Upper lobe of left lung (tissue), 6 donors: ENCODE measurements around the gene TOMM6. TPM values are rescaled to one million over a fixed set of nuclear protein-coding genes. Genes with fewer than 3 reads are reported as not detected.

ENCODE experiments used
- ATAC-seq, 2 donors: fragments of 200-7000 bp; cut with Tn5 transposase; one replicate each; pipeline ENCODE4 v1.9.1; 2022; ENCODE audit warnings: mild to moderate bottlenecking in 2 of 2, moderate library complexity in 2 of 2; ENCODE audit not compliant: low FRiP score in 2 of 2
- DNase-seq, 2 donors: peaks; one replicate each; pipeline ENCODE4 v3.0.0-alpha.2; 2019 to 2020
- H3K27ac ChIP-seq, 4 donors: fragments of 200-600 bp; sonication (generic); one replicate each; pipeline ENCODE4 v1.5.1; 2016 to 2019
- H3K27me3 ChIP-seq, 4 donors: fragments of 200-600 bp; sonication (generic); one replicate each; pipeline ENCODE4 v1.5.1; 2017 to 2019
- H3K36me3 ChIP-seq, 4 donors: fragments of 200-600 bp; sonication (generic); one replicate each; pipeline ENCODE4 v1.5.1; 2016 to 2019
- H3K4me1 ChIP-seq, 4 donors: fragments of 200-600 bp; sonication (generic); one replicate each; pipeline ENCODE4 v1.5.1; 2018 to 2019
- H3K4me3 ChIP-seq, 4 donors: fragments of 200-600 bp; sonication (generic); one replicate each; pipeline ENCODE4 v1.5.1; 2017 to 2019; ENCODE audit warnings: mild to moderate bottlenecking in 2 of 4, moderate library complexity in 1 of 4
- H3K9me3 ChIP-seq, 4 donors: fragments of 200-600 bp; sonication (generic); one replicate each; pipeline ENCODE4 v1.5.1; 2018 to 2019
- EP300 ChIP-seq, 4 donors: sonication (generic); formaldehyde crosslinking; IDR thresholded peaks; one replicate each; pipeline ENCODE4 v1.5.1; 2017; ENCODE audit warnings: antibody characterized with exemption in 4 of 4, control low read depth in 2 of 4
- POLR2A ChIP-seq, 4 donors: fragments of 450-650 bp; IDR thresholded peaks; one replicate each; pipeline ENCODE4 v1.5.1; 2016 to 2017; ENCODE audit warnings: antibody characterized with exemption in 4 of 4, mild to moderate bottlenecking in 2 of 4
- POLR2AphosphoS5 ChIP-seq, 2 donors: sonication (generic); formaldehyde crosslinking; IDR thresholded peaks; one replicate each; pipeline ENCODE4 v1.5.1; 2017; ENCODE audit warnings: antibody characterized with exemption in 2 of 2
- WGBS, 2 donors: methylation state at CpG; one replicate each; pipeline ENCODE4 v1.1.5; 2017 to 2018; 5-methylcytosine and 5-hydroxymethylcytosine counted together
- total RNA-seq, 6 donors: library from RNA; depleted of rRNA in 4 of 6; stranded (reverse); fragments of >200 nt in 4 of 6; gene quantifications; one replicate each; pipeline versions ENCODE4 v1.1.0 to v1.2.1, GENCODE V29; 2016 to 2021
- TF ChIP-seq, protein P1 (sequence below), 6 experiments: fragments of 450-650 bp in 4 of 6; fragments of 200-600 bp in 2 of 6; sonication (generic) in 2 of 6; IDR thresholded peaks; one replicate each; pipeline ENCODE4 v1.5.1; 2016 to 2019; ENCODE audit warnings: antibody characterized with exemption in 6 of 6
- donor health status: DM: no; HTN: no; CAD: no; lungs with moderate emphysema.
- donor health status: DM: no; HTN: yes; CAD: no; lungs with severe emphysema.

TOMM6 gene
- total RNA-seq, 6 donors from 2014 or later, result 7.3 to 169 (median 96.9) TPM

DNA sequence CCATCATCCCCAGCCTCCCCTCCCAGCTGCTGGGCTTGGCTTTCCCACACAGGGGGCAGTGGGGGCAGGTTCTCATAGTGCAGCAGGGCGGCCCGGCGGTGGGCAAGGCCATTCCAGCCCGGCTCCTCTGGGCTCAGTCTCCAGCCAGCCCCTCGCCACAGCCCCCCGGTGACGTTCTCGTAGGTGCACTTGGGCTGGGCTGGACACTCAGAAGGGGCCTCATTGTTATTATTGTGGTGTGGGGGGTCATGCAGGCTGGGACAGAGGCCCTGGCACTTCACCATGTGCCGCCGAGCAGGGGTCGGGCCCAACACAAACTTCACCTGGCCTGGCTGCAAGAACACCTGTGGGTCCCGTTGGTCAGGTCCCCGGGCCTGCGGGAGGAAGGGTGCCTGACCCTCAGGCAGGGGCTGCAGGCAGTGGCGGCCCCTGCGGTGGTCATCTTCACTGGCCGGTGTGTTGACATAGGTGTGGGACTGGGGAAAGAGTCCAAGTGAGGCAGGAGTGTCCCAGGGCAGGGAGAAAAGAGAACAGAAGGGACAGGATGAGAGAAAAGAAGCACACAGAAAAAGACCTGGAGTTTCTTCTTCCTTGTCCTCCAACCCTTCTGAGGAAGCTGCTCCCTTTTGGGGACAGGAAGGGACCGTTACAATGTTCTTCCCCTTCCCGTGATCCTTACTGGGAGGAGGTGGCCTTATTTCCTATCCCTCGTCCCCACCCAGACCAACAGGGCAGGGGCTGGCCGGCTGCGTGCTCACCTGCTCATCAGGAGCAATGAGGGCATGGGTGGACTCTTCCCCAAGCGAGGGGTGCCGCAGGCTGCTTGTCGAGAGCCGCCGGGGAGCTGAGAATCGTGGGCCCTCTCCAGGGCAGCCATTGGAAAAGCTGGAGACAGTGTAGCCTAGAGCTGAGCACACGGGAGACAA is 16.2 kb upstream of the TOMM6 start:
- Histone ChIP-seq H3K9me3 (no peaks in the 10 kb centered on the region), H3K36me3 (peaks cover 9 to 64% (median 47%) of the 10 kb centered on the region in 4 donors), H3K27me3 (no peaks in the 10 kb centered on the region), H3K4me3 (no peak overlapping the region), H3K4me1 (peaks cover 17 to 30% (median 24%) of the 10 kb centered on the region in 4 donors), H3K27ac (no peak overlapping the region)
- 85 to 92% methylated on average over 17 to 27 of the region's 29 CpGs for WGBS, 2 donors
- TF ChIP-seq POLR2AphosphoS5 (IDR thresholded peaks at IDR 0.05) (no peak), POLR2A (IDR thresholded peaks at IDR 0.05) (no peak), EP300 (IDR thresholded peaks at IDR 0.05) (no peak)
- TF ChIP-seq, protein P1, sequence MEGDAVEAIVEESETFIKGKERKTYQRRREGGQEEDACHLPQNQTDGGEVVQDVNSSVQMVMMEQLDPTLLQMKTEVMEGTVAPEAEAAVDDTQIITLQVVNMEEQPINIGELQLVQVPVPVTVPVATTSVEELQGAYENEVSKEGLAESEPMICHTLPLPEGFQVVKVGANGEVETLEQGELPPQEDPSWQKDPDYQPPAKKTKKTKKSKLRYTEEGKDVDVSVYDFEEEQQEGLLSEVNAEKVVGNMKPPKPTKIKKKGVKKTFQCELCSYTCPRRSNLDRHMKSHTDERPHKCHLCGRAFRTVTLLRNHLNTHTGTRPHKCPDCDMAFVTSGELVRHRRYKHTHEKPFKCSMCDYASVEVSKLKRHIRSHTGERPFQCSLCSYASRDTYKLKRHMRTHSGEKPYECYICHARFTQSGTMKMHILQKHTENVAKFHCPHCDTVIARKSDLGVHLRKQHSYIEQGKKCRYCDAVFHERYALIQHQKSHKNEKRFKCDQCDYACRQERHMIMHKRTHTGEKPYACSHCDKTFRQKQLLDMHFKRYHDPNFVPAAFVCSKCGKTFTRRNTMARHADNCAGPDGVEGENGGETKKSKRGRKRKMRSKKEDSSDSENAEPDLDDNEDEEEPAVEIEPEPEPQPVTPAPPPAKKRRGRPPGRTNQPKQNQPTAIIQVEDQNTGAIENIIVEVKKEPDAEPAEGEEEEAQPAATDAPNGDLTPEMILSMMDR (IDR thresholded peaks at IDR 0.05), result no peak
- DNase-seq (peak in 1 of 2 donors; percentile 71), ATAC-seq (no peak)

DNA sequence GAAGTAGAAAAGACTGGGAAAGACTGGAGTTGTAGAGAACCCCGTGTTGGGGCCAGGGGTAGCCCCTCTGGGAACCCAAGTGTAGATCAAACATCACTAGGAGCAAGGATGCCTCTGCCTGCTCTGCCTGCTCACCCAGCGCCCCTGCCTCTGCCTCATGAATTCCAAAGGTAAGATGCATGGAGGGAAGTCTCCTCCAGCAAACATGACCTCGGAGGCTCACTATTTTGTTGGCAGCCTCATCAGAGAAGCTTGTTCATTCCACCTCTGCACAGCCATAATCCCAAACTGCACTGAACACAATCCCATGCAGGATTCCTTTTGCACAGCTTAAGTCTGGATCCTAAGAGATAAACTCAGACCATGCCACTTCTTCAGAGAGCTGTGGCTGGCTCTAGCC is 12.7 kb upstream of the TOMM6 start:
- WGBS, 2 donors, result 89 to 97% methylated on average over 3 of the region's 3 CpGs
- Histone ChIP-seq H3K27ac (no peak overlapping the region), H3K4me3 (no peak overlapping the region), H3K36me3 (peaks cover 9 to 72% (median 52%) of the 10 kb centered on the region in 4 donors), H3K9me3 (no peaks in the 10 kb centered on the region), H3K4me1 (peaks cover 8 to 27% (median 16%) of the 10 kb centered on the region in 4 donors), H3K27me3 (no peaks in the 10 kb centered on the region)
- DNase-seq, result no peak
- TF ChIP-seq POLR2A (IDR thresholded peaks at IDR 0.05) (no peak), EP300 (IDR thresholded peaks at IDR 0.05) (no peak), POLR2AphosphoS5 (IDR thresholded peaks at IDR 0.05) (no peak)
- TF ChIP-seq, protein P1 (IDR thresholded peaks at IDR 0.05), result no peak
- ATAC-seq, result no peak

DNA sequence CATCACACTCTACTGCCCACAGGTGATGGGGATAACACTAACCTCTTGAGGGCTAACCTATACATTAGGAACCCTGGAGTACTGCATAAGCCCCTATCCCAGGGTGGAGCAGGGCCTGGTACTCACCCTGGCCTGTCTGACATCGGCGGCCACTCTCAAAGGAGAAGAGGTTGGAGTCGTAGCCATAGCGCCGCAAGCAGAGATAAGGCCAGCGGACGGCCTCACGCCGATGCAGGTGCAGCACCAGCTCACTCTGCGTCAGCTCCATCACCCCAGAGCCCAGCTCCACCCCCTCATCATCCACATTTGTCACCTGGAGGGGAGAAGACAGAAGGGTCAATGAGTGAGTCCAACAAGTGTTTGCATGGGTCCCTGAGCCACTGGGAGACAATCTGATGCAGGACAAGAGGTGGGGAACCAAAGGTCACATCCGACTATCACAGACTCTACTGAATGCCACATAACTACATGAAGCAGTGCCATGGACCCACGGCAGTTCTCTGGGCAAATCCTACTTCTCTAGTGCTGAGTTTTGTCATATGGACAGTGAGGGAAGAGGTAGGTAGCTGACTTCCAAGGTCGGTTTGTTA is 12.1 kb upstream of the TOMM6 start:
- WGBS, 2 donors, result 74 to 89% methylated on average over 4 to 13 of the region's 13 CpGs
- ATAC-seq (no peak), DNase-seq (no peak)
- no peaks in the 10 kb centered on the region for H3K9me3 ChIP-seq
- H3K36me3 ChIP-seq, result peaks cover 7 to 66% (median 49%) of the 10 kb centered on the region in 4 donors
- no peak overlapping the region for H3K4me3 ChIP-seq
- TF ChIP-seq POLR2A (IDR thresholded peaks at IDR 0.05), result no peak
- no peak for TF ChIP-seq EP300 (IDR thresholded peaks at IDR 0.05)
- TF ChIP-seq POLR2AphosphoS5 (IDR thresholded peaks at IDR 0.05), result no peak
- TF ChIP-seq, protein P1 (IDR thresholded peaks at IDR 0.05), result no peak
- H3K27ac ChIP-seq, result no peak overlapping the region
- H3K27me3 ChIP-seq, result no peaks in the 10 kb centered on the region
- peaks cover 8 to 27% (median 16%) of the 10 kb centered on the region in 4 donors for H3K4me1 ChIP-seq

DNA sequence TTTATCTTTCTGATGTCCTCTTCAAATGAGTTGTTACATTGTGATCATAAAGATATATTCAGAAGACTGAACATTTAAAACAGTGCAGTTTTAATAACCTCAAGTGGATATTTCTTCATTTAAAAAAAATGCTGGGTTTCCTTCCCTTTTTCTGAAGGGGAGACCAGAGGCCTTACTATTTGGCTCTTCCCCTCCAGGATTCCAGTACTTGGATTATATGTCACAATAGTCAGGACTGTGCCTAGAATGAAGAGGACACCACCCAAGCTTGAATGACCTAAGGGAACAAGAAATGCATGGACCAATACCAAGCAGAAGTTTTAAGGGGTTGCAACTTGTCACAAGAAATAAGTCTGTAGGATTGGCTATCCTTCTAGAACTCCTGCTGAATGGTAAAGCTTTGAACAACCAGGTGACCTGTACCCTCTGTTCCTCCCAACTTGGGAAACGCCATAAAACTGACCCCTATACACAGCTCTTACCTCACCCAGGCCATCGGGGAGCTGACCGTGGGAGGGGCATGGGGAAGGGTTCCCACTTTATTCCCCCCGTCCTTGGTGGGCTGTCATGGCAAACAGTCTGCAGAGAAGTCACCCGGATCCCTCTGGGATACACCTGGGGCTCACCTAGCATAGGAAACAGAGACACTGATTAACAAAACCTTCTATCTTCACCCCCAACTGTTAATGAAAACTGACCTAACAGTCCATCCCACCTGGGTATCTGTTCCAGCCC is 9.8 kb upstream of the TOMM6 start:
- ATAC-seq (no peak), DNase-seq (no peak)
- H3K36me3 ChIP-seq, result peaks cover 2 to 43% (median 27%) of the 10 kb centered on the region in 4 donors
- H3K27ac ChIP-seq, result peak overlapping the region in 1 of 4 donors; percentile 11
- no peaks in the 10 kb centered on the region for H3K27me3 ChIP-seq
- H3K4me3 ChIP-seq, result no peak overlapping the region
- H3K4me1 ChIP-seq, result peaks cover 20 to 41% (median 35%) of the 10 kb centered on the region in 4 donors
- TF ChIP-seq POLR2AphosphoS5 (IDR thresholded peaks at IDR 0.05) (no peak), EP300 (IDR thresholded peaks at IDR 0.05) (no peak), POLR2A (IDR thresholded peaks at IDR 0.05) (no peak)
- TF ChIP-seq, protein P1 (IDR thresholded peaks at IDR 0.05), result no peak
- WGBS, 2 donors, result 84 to 88% methylated on average over 5 of the region's 5 CpGs
- H3K9me3 ChIP-seq, result no peaks in the 10 kb centered on the region
